HG02973 (cell line): ENCODE data around the gene MAST4.
"Not testable (repeated sequence)": the region's sequence is repeated elsewhere in the genome, so short reads cannot be mapped to it uniquely, and the experiment has no call there.

Experiments
- ATAC-seq: cut with Tn5 transposase; IDR thresholded peaks from one replicate; pipeline ENCODE4 v1.9.1; 2021; ENCODE audit warnings: moderate library complexity; ENCODE audit not compliant: unreplicated experiment

MAST4 gene

GRCh38 chr5:67102708-67103107, 506.5 kb downstream of the MAST4 start:
- no peak for ATAC-seq

GRCh38 chr5:67104859-67105258, 508.7 kb downstream of the MAST4 start:
- ATAC-seq, result no peak

GRCh38 chr5:67105270-67105669, 509.1 kb downstream of the MAST4 start:
- no peak for ATAC-seq

GRCh38 chr5:67106626-67107342, 510.6 kb downstream of the MAST4 start:
- no peak for ATAC-seq

GRCh38 chr5:67111779-67112178, 515.6 kb downstream of the MAST4 start:
- no peak for ATAC-seq

GRCh38 chr5:67115246-67115645, 519.1 kb downstream of the MAST4 start:
- no peak for ATAC-seq

- no peak for ATAC-seq
Observed at GRCh38 chr5:67115817-67116216, 519.6 kb downstream of the MAST4 start.

GRCh38 chr5:67118050-67118620, 521.9 kb downstream of the MAST4 start:
- no peak for ATAC-seq

GRCh38 chr5:67119010-67119409, 522.8 kb downstream of the MAST4 start:
- no peak for ATAC-seq

- ATAC-seq, result no peak
Observed at GRCh38 chr5:67120032-67120431, 523.8 kb downstream of the MAST4 start.

- ATAC-seq, result no peak
Observed at GRCh38 chr5:67123819-67124218, 527.6 kb downstream of the MAST4 start.

GRCh38 chr5:67124556-67124955, 528.4 kb downstream of the MAST4 start:
- no peak for ATAC-seq

GRCh38 chr5:67127347-67127895, 531.2 kb downstream of the MAST4 start:
- ATAC-seq, result not testable (repeated sequence)

- ATAC-seq, result no peak
Observed at GRCh38 chr5:67129768-67130167, 533.6 kb downstream of the MAST4 start.

GRCh38 chr5:67133217-67133616, 537.0 kb downstream of the MAST4 start:
- ATAC-seq, result no peak

- ATAC-seq, result no peak
Observed at GRCh38 chr5:67133776-67134175, 537.6 kb downstream of the MAST4 start.

GRCh38 chr5:67135381-67135984, 539.3 kb downstream of the MAST4 start:
- no peak for ATAC-seq

GRCh38 chr5:67139030-67139429, 542.8 kb downstream of the MAST4 start:
- ATAC-seq, result no peak

- no peak for ATAC-seq
Observed at GRCh38 chr5:67140413-67140812, 544.2 kb downstream of the MAST4 start.

GRCh38 chr5:67141644-67142043, 545.5 kb downstream of the MAST4 start:
- no peak for ATAC-seq

GRCh38 chr5:67142816-67143215, 546.6 kb downstream of the MAST4 start:
- no peak for ATAC-seq

- no peak for ATAC-seq
Observed at GRCh38 chr5:67143549-67143948, 547.4 kb downstream of the MAST4 start.
